Measurements from ENCODE around the gene SDHB.
A peak's percentile ranks its signal among the peaks of the same experiment; 100 is the strongest.

Gene SDHB

GRCh38 chr1:17052641-17053040 is 1.2 kb downstream of the SDHB start:
- DNase-seq (ENCODE audit: insufficient read length, low spot score) (no peak), FAIRE-seq (no peak)

GRCh38 chr1:17052038-17052437 is 1.8 kb downstream of the SDHB start:
- no peak for FAIRE-seq
- no peak for DNase-seq (ENCODE audit: insufficient read length, low spot score)

- DNase-seq (ENCODE audit: insufficient read length, low spot score) (no peak), FAIRE-seq (no peak)
Observed at GRCh38 chr1:17047924-17048323, 5.9 kb downstream of the SDHB start.

- DNase-seq (ENCODE audit: insufficient read length, low spot score) = no peak
- no peak for FAIRE-seq
Observed at GRCh38 chr1:17046334-17046657, 7.5 kb downstream of the SDHB start.

- DNase-seq (ENCODE audit: insufficient read length, low spot score) = peak; percentile 54
- FAIRE-seq = no peak
Observed at GRCh38 chr1:17045634-17046333, 8.0 kb downstream of the SDHB start.

GRCh38 chr1:17045150-17045549 is 8.7 kb downstream of the SDHB start:
- FAIRE-seq (no peak), DNase-seq (ENCODE audit: insufficient read length, low spot score) (no peak)

GRCh38 chr1:17043676-17044075 is 10.2 kb downstream of the SDHB start:
- DNase-seq (ENCODE audit: insufficient read length, low spot score) = no peak

GRCh38 chr1:17040135-17040534 is 13.7 kb downstream of the SDHB start:
- FAIRE-seq (no peak), DNase-seq (ENCODE audit: insufficient read length, low spot score) (no peak)

More at GRCh38 chr1:17043676-17044075, 10.2 kb downstream of the SDHB start:
- no peak for FAIRE-seq

- no peak for FAIRE-seq
Observed at GRCh38 chr1:17039522-17039921, 14.3 kb downstream of the SDHB start.

GRCh38 chr1:17033481-17033880 is 20.4 kb downstream of the SDHB start:
- DNase-seq (ENCODE audit: insufficient read length, low spot score) = no peak
- no peak for FAIRE-seq

More at GRCh38 chr1:17039522-17039921, 14.3 kb downstream of the SDHB start:
- DNase-seq (ENCODE audit: insufficient read length, low spot score) = no peak

- no peak for DNase-seq (ENCODE audit: insufficient read length, low spot score)
- FAIRE-seq = no peak
Observed at GRCh38 chr1:17032741-17033140, 21.1 kb downstream of the SDHB start.

- FAIRE-seq (no peak), DNase-seq (ENCODE audit: insufficient read length, low spot score) (no peak)
Observed at GRCh38 chr1:17031436-17031835, 22.4 kb downstream of the SDHB start.

- DNase-seq (ENCODE audit: insufficient read length, low spot score) = no peak
- FAIRE-seq = no peak
Observed at GRCh38 chr1:17030206-17030605, 23.6 kb downstream of the SDHB start.

GRCh38 chr1:17028662-17029188 is 25.1 kb downstream of the SDHB start:
- FAIRE-seq (no peak), DNase-seq (ENCODE audit: insufficient read length, low spot score) (no peak)

GRCh38 chr1:17027900-17028299 is 25.9 kb downstream of the SDHB start:
- no peak for FAIRE-seq

GRCh38 chr1:17027403-17027802 is 26.4 kb downstream of the SDHB start:
- DNase-seq (ENCODE audit: insufficient read length, low spot score) (no peak), FAIRE-seq (no peak)

More at GRCh38 chr1:17027900-17028299, 25.9 kb downstream of the SDHB start:
- DNase-seq (ENCODE audit: insufficient read length, low spot score) = no peak

GRCh38 chr1:17024721-17025120 is 29.1 kb downstream of the SDHB start:
- FAIRE-seq (no peak), DNase-seq (ENCODE audit: insufficient read length, low spot score) (no peak)

GRCh38 chr1:17023573-17023972 is 30.3 kb downstream of the SDHB start:
- DNase-seq (ENCODE audit: insufficient read length, low spot score) (no peak), FAIRE-seq (no peak)

- DNase-seq (ENCODE audit: insufficient read length, low spot score) = no peak
- FAIRE-seq = no peak
Observed at GRCh38 chr1:17023102-17023501, 30.7 kb downstream of the SDHB start.

- FAIRE-seq = no peak
- DNase-seq (ENCODE audit: insufficient read length, low spot score) = no peak
Observed at GRCh38 chr1:17021896-17022295, 31.9 kb downstream of the SDHB start.

GRCh38 chr1:17020502-17020901 is 33.3 kb downstream of the SDHB start:
- no peak for FAIRE-seq
- DNase-seq (ENCODE audit: insufficient read length, low spot score) = no peak

GRCh38 chr1:17018849-17019248 is 35.0 kb downstream of the SDHB start:
- no peak for FAIRE-seq
- no peak for DNase-seq (ENCODE audit: insufficient read length, low spot score)

GRCh38 chr1:17017435-17017834 is 36.4 kb downstream of the SDHB start:
- DNase-seq (ENCODE audit: insufficient read length, low spot score) (no peak), FAIRE-seq (no peak)

Measured in HTR-8/SVneo (cell line).